HG02623 (cell line): ENCODE measurements around the gene C11orf86.

Source experiments
- ATAC-seq: cut with Tn5 transposase; IDR thresholded peaks from one replicate; pipeline ENCODE4 v1.9.1; 2021; ENCODE audit warnings: moderate library complexity; ENCODE audit not compliant: unreplicated experiment

Gene C11orf86

DNA sequence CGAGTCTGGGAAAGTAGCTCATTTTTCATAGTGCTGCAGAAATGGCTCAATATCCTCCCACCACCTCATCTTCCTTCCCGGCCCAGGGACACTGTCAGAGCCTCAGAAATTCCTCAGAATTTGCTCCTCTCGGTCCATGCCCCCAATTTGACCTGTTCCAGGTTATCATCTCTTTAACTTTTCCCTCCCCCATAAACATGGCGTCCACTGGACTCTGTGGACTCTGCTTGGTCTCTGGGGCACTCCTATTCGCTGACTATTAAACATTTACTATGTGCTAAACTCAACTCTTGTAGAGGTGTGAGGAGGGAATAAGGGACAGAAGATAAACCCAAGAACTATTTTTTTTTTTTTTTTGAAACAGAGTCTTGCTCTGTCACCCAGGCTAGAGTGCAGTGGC is 8.8 kb upstream of the C11orf86 start:
- ATAC-seq: no peak

DNA sequence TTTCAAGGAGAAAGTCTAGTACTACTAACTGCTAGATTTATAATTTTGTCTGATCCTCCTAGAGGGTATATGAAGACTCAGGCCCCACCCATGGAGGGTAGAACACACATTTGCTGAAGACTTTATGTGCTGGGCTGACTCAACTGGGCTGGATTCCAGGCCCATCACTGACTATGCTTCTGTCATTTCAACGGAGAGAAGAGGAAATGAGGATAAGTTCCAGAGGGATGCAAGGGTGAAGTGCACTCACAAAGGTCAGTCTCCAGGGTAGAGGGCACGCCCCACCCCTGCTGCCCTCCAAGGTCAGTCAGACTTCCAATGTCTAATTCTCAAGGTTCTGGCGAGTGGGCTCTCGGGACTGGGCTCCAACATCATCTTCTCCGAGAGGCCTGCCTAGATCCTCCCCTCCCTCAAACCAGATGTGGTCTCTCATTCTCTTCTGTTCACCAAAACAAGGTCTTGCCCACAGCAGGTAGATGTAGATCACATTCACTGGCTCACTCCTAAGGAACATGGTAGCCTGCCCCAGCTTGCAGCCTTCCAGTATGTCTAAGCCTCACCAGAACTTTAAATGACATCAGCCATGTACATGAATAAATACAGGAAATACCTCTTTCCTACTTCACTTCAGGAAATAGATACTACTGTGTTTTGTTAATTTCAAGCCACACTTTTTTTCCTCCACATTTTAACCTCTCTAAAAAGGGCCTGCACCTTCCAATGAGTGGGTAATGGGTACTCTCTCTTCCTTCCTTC is 7.3 kb upstream of the C11orf86 start:
- no peak for ATAC-seq

DNA sequence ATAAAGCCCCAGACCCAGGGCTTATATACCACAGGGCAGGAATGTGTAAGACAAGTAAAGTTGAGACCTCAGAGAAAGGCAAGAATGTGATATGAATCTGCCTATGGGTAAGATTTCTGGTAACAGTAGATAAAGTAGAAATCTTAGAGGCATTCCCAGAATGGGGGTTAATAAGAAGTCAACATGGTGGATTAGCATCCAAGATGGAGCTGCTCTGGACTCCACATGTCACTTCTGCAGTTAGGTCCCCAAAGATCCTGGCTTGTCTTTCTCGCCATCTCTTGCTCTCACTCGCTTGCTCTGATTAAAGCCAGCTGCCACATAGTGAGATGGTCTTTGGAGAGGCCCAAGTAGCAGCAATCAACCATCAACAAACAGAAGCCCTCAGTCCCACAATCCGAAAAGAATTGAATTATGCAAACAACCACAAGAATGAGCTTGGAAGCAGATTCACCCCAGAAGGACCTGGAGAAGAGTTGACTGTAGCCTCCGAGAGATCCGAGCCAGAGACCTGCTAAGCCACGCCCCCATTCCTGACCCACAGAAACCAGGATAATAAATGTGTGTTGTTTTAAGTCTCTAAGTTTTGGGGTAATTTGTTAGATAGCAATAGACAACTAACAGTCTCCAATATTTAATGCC is 5.4 kb upstream of the C11orf86 start:
- ATAC-seq: no peak

DNA sequence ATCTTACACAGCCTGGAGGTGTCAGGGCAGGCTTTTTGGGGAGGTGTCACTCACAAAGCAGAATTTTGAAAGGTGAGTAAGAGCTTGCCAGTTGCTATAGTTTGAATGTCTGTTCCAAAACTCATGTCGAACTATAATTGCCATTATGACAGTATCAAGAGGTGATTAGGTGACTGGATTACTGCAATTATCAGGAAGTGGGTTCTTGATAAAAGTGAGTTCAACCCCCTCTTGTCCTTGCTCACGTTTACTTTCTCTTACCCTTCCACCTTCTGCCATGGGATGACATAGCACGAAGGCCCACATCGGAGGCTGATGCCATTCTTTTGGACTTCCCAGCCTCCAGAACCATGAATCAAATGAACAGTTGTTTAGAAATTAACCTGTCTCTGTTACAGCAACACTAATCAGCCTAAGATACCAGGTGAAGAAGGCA is 4.7 kb upstream of the C11orf86 start:
- no peak for ATAC-seq

DNA sequence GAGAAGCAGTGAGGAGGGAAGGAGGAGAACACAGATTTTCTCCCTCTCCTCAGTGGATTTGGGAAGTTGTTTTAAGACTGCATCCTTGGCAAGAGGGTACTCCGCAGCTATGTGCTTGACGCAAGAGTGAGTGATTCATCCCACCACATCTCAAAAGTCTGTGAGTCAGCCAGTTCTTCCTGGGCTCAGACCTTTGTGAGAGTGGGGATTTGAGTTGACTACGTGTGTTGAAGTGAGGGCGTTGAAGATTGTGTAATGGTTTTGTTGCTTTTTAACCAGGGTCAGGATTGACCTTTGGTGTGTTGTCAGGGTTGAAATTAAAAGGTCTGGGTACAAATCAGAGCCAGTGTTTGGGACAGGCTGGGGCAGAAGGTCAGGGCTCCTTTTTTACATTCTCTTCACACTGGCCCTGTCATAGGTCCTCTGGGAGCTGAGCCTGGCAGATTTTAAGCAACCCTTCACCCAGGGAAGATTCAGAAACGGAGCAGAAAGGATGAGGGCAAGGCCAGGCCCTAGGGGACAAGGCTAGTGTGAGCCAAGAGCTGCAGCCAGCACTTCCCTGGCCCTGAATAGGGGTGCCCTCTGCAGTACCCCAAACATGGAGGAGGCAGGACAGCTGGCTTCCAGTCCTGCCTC is 4.2 kb upstream of the C11orf86 start:
- ATAC-seq: no peak

DNA sequence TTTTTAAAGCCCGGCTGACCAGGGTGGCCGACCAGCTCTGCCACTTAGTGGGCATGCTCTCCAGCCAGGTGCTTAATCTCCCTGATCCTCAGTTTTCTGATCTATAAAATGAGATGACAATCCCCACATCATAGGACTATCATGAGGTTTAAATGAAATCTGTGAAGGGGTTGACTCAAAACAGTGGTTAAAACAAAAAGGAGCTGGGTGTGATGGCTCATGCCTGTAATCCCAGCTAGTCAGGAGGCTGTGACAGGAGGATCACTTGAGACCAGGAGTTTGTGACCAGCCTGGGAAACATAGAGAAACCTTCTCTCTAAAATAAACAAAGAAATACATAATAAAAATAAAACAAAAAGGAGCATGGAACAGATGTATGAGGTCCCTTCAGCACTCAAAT is 3.6 kb upstream of the C11orf86 start:
- ATAC-seq: no peak

DNA sequence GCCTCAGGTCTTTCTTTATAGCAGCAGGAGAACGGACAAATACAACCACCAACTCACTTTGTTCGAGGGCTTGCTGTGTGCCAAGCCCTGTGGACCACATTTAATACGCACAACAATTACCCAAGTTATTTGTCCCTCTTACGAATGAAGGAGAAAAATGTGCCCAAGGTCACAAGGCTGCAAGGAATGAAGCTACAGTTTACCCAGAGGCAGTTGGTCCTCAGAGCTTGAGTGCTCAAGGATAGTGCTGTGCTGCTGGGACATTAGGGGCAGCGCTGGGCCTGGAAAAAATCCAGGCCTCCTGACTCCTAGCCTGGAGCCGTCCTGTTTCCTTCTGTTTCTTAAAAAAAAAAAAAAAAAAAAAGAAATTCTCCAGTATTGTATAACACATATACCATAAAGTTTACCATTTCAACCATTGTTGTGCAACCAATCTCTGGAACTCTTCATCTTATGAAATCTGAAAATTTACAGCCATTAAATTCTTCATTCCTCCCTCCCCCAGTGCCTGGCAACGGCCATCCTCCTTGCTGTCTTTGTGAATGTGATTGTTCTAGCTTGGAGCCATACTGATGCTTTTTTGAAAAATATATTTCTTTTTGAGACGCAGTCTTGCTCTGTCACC is 1.0 kb upstream of the C11orf86 start:
- ATAC-seq: no peak

DNA sequence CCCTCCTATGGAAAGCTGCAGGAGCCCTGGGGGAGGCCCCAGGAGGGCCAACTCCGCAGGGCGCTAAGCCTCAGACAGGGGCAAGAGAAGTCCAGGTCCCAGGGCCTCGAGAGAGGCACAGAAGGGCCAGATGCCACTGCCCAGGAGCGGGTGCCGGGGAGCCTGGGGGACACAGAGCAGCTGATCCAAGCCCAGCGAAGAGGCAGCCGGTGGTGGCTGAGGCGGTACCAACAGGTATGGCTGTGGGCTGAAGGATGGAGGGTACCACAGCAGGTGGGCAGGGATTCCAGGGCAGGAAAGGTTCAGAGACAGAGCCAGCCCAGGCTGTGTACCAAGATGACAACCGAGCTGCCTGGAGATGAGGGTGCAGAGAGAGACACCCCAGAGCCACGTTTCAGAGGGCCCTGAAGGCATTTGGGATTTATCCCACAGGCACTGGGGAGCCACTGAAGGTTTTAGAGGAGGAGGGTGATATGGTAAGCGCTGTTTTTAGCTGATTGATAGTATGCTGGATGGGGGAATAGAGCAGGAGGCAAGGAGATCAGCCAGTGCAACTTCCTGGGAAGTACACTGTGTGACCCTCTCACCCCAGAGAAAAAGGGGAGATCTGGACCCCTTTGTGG is 412 bp downstream of the C11orf86 start:
- no peak for ATAC-seq

DNA sequence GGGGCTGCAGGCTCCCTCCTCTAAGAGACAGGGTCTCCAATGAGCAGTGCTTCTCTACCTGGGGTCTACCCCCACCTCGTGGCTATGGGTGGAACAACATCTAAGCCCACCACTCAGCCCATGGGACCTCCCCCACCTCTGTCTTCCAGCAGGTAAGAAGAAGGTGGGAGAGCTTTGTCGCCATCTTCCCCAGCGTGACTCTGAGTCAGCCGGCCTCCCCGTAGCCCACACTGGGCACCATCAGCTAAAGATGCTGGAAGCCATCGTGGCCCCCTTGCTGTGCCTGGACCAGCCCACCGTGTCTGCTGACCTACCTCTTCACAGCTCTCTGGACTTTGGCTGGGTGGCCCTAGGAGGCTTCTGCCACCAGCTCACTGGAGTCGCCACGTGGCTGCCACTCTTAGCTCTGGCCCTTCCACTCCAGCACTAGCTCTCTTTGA is 944 bp downstream of the C11orf86 start:
- no peak for ATAC-seq

DNA sequence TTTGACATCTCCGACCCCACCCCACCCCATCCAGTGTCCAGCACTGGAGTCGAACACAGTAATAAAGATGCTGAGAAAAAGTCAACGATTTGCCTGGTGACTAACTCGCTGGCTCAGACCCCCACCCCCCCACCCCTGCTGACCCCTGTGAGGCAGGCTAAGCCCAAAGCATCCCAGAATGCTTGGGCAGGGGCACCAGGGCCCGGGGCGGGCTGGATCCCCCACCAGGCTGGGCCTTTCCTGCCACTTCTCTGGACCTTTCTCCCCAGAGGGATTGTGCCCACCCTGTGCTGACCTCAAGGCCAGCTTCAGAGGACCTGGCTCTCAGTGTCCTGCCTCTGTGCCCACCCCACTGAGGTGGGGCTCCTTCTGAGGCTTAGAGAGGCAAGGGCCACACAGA is 1.8 kb downstream of the C11orf86 start:
- ATAC-seq: no peak

DNA sequence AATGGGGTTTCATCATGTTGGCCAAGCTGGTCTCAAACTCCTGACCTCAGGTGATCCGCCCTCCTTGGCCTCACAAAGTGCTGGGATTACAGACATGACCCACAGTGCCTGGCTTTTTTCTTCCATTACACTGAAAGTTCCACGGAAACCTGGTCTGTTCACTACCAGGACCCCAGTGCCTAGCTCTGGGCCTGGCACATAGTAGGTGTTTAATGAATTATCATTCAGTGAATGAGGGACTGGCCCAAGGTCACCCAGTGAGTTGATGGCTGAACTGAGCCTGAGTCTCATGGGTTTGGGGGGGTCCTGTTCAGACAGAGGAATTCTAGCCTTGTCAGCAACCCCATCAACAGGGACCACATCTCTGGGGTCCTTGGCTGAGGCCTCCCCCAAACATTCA is 3.1 kb downstream of the C11orf86 start:
- no peak for ATAC-seq

DNA sequence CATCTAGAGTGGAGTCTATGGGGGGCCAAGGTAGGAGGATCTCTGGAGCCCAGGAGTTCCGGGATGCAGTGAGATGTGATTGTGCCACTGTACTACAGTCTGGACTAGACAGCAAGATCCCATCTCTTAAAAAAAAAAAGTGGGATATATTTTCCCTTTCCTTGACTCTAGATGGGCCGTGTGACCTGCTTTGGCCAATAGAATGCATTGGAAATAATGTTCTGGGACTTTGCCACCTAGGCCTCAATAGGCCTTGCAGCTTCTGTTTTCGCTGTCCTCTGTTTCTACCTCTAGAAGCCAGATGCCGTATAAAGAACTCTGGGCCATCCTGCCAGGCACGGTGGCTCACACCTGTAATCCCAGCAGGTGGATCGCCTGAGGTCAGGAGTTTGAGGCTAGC is 3.6 kb downstream of the C11orf86 start:
- no peak for ATAC-seq

DNA sequence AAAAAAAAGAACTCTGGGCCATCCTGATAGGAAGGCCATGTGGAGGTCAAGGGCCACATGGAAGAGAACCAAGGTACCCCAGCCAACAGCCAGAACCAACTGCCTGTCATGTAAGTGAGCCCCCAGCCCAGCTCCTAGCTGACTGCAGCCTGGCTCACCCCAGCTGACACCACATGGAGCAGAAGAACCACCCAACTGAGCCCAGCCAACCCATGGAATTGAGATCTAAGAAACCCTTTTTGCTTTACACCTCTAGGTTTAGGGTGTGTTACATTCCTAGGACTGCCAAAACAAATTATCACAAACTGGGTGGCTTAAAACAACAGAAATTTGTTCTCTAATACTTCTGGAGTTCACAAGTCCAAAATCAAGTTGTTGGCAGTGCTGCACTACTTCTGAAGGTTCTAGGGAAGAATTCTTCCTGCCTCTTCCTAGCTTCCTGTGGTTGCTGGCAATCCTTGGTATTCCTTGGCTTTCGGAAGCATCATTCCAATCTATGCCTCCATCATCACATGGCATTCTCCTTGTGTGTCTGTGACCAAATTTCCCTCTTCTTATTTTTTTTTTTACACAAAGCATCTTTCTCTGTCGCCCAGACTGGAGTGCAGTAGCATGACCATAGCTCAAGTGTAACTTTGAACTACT is 4.4 kb downstream of the C11orf86 start:
- ATAC-seq: no peak

DNA sequence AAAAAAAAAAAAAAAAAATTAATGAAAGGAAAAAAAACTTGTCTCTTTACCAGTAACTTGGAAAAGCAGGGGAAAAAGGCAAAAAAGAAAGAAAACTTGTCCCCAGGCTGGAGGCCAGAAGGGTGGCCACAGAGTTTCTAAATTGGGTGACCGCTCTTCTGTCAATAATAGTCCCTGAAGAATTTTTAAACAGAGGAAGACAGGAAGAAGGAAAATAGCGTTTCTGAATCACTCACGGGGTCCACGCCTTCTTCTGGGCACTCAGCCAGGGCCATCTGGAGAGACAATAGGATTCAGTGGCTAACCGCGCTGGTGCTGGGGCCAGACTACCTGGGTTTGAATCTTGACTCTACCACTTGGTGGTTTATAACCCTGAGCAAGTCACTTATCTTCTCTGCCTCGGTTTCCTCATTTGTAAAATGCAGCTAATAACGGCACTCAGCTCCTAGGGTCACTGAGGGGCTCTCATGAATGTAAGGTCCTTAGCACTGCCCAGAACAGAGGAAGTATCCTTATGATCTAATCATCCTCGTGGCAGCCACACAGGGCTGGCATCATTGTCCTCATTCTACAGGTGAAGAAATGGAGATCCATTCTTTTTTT is 7.0 kb downstream of the C11orf86 start:
- no peak for ATAC-seq

DNA sequence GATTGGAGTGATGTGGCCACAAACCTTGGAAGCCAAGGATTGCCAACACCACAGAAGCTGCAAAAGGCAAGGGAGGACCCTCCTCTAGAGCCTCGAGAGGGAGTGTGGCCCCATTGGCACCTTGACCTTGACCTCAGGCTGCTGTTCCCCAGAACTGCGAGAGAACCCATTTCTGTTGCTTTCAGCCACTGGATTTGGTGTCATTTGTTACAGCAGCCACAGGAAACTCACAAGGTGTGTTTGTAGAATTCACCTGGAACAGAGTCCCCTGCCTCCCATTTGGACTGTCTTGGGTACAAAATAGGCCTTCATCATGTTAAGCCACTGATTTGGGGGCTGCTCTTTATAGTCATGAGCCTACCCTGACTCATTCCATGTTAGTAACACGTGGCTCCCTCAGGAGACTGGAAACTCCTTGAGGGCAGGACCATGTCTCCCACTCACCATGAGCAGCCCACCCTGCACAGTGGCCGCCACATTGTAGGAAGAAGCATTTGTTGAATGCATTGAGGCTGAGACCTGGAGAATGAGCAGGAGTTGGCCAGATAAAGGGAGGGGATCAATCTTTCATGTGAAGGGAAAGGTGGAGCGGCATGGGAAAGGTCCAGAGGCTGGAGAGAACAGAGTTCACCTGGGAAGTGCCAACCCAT is 8.3 kb downstream of the C11orf86 start:
- no peak for ATAC-seq

DNA sequence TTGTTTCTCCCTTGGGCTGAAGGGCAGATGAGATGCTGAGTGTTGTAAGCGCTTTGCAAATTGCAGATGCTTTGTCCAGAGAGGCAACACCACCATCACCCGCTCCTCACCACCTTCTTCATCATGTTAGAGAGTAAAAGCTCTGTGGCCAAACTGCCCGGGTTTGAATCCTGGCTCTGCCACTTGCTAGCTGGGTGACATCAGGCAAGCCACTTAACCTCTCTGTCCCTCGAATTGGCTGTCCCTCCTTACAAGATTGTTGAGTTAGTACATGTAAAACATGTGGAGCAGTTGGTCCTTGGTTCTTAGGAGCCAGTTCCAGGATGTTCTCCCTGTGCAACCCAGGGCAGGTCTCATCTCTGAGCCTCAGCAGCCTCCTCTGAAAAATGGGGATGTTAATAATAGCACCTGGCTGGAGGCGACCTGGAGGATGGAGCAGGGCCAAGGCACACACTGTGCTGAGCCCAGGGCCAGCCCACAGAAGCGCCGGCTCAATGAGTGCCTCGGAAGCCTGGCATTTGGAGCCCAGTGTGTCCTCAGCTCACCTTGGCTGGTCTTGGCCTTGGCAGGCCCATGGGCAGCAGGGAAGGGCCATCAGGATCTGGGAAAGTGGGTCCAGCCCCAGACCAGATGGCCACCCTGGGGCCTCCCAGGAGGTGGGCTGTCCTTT is 10.5 kb downstream of the C11orf86 start:
- no peak for ATAC-seq

DNA sequence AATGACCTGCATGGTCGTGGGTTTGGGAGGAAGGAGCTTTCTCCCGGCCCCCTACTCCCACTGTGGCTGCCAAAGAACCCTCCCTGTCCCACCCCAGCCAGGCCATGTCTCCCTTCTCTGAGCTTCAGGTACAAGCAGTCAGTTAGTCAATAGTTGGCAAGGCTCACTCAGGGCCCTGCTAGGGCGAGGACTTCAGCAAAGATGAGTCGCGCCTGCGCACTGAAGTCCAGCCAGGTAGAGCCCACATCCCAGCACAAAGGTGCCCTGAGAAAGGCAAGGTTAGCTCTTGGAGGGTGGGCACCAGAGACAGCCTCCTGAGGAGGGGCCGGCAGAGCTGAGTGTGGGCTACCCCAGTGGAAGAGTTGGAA is 11.1 kb downstream of the C11orf86 start:
- no peak for ATAC-seq

DNA sequence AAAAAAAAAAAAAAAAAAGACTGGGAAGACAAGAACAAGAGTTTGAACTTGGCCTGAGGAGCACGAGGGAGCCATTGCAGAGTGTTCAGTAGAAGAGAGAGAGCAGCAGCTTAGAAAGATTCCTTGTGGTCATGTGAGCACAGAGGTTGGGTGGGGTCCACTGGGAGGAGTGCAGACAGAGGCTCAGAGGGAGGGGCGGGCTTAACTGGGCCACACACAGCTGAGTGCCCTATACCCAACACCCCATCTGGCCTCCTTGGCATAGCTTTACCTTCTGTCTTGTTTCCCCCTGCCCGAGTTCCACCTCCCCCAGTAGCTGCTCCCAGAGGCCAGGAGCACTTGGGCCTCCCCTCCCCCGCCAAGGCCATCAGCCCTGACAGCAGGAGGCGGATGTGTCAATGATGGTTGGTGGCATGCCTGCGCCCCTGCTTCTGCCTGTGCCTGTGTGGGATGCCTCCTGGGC is 12.1 kb downstream of the C11orf86 start:
- ATAC-seq: no peak

DNA sequence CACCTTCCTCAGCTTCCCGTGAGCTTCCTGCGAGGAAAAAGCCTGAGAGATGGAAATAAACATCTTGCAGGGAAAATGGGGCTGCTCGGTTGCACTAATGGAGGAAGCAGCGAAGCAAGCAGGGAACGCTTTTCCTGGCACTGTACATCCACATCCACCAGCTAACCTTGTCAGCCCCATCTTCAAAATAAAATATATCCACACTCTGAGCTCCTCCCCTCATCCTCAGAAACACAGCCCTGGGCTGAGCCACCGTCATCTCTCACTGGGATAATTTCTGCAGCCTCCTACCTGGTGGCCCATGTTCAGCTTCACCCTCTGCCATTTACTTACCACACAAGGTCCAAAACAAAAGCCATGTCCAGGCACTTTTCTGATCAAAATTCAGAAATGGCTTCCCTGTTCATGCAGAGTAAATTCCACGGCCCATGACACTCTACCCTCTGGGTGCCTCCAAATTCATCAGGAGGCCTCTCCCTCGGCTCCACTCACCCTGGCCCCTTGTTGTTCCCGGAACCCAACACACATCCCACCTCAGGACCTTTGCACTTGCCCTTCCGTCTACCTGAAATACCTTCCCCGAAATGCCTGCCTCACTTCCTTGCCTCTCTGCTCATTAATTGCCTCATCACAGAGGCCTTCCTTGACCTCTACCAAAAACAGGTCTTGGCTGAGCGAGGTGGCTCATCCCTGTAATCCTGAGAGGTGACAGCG is 13.0 kb downstream of the C11orf86 start:
- ATAC-seq: no peak
